SK-N-SH treated with all-trans-retinoic acid at 6 μM for 48 hours (cell line): ENCODE results near the gene CCDC24.

Experiments
- ATAC-seq: fragments of 200-7000 bp; cut with Tn5 transposase; 3 replicates; pipeline ENCODE4 v1.9.1; 2020; ENCODE audit warnings: mild to moderate bottlenecking, moderate library complexity
- BACH2 ChIP-seq: fragments of 250-450 bp; sonication (Bioruptor Pico); IDR thresholded peaks from 2 replicates; pipeline ENCODE4 v1.9.0; 2021; ENCODE audit warnings: mild to moderate bottlenecking, borderline replicate concordance
- CREB5 ChIP-seq: fragments of 250-450 bp; sonication (Bioruptor Pico); IDR thresholded peaks from 2 replicates; pipeline ENCODE4 v1.5.1; 2020; ENCODE audit warnings: low read depth, mild to moderate bottlenecking, moderate library complexity
- CSDC2 ChIP-seq: fragments of 250-450 bp; sonication (Bioruptor Pico); IDR thresholded peaks from 2 replicates; pipeline ENCODE4 v1.5.0; 2020; ENCODE audit warnings: mild to moderate bottlenecking, moderate library complexity
- CSRNP3 ChIP-seq: fragments of 250-450 bp; sonication (Bioruptor Pico); IDR thresholded peaks from 2 replicates; pipeline ENCODE4 v1.5.1; 2021; ENCODE audit warnings: mild to moderate bottlenecking, moderate library complexity
- ESRRG ChIP-seq: fragments of 250-450 bp; sonication (Bioruptor Pico); IDR thresholded peaks from 2 replicates; pipeline ENCODE4 v1.6.1; 2021; ENCODE audit warnings: mild to moderate bottlenecking
- ISL1 ChIP-seq: fragments of 250-450 bp; sonication (Bioruptor Pico); IDR thresholded peaks from 2 replicates; pipeline ENCODE4 v2.1.2; 2022; ENCODE audit warnings: mild to moderate bottlenecking, moderate library complexity
- OSR1 ChIP-seq: fragments of 250-450 bp; sonication (Bioruptor Pico); IDR thresholded peaks from 2 replicates; pipeline ENCODE4 v1.8.0; 2022; ENCODE audit warnings: moderate library complexity, mild to moderate bottlenecking, inconsistent platforms
- PPARA ChIP-seq: fragments of 250-450 bp; sonication (Bioruptor Pico); IDR thresholded peaks from 2 replicates; pipeline ENCODE4 v1.5.0; 2020; ENCODE audit warnings: mild to moderate bottlenecking, borderline replicate concordance
- SNAI2 ChIP-seq: fragments of 250-450 bp; sonication (Bioruptor Pico); IDR thresholded peaks from 2 replicates; pipeline ENCODE4 v1.5.0; 2020; ENCODE audit warnings: mild to moderate bottlenecking, moderate library complexity
- TCF4 ChIP-seq: fragments of 250-450 bp; sonication (Bioruptor Pico); IDR thresholded peaks from 2 replicates; pipeline ENCODE4 v1.8.0; 2021; ENCODE audit warnings: mild to moderate bottlenecking, moderate library complexity, borderline replicate concordance
- ZC3H10 ChIP-seq: fragments of 250-450 bp; sonication (Bioruptor Pico); IDR thresholded peaks from 2 replicates; pipeline ENCODE4 v1.5.1; 2021; ENCODE audit warnings: mild to moderate bottlenecking, moderate library complexity
- ZFP3 ChIP-seq: fragments of 250-450 bp; sonication (Bioruptor Pico); IDR thresholded peaks from 2 replicates; pipeline ENCODE4 v1.5.0; 2020; ENCODE audit warnings: mild to moderate bottlenecking, moderate library complexity
- ZNF565 ChIP-seq: fragments of 450-650 bp; formaldehyde crosslinking; conservative IDR thresholded peaks from 2 replicates; pipeline ENCODE4 v1.5.0; 2020; ENCODE audit warnings: low read depth, mild to moderate bottlenecking, moderate library complexity
- ZNF70 ChIP-seq: fragments of 450-650 bp; formaldehyde crosslinking; IDR thresholded peaks from 2 replicates; pipeline ENCODE4 v1.5.0; 2020; ENCODE audit warnings: mild to moderate bottlenecking, moderate library complexity
- ZNF8 ChIP-seq: fragments of 450-650 bp; formaldehyde crosslinking; IDR thresholded peaks from 2 replicates; pipeline ENCODE4 v1.5.0; 2020; ENCODE audit warnings: mild to moderate bottlenecking, moderate library complexity
- TF ChIP-seq, protein P1 (sequence below): fragments of 250-450 bp; sonication (Bioruptor Pico); IDR thresholded peaks from 2 replicates; pipeline ENCODE4 v1.8.0; 2021; ENCODE audit warnings: low read depth, mild to moderate bottlenecking, moderate library complexity, borderline replicate concordance
- TF ChIP-seq, protein P2 (sequence below): fragments of 250-450 bp; sonication (Bioruptor Pico); IDR thresholded peaks from 2 replicates; pipeline ENCODE4 v1.8.0; 2020; ENCODE audit warnings: mild to moderate bottlenecking, moderate library complexity, borderline replicate concordance

Gene CCDC24

GRCh38 chr1:43945674-43946235 lies 45.6 kb upstream of the CCDC24 start:
- no peak; the same call in 2 of the 3 replicates for ATAC-seq
- TF ChIP-seq ZNF565 (CRISPR knock-in tag) (no peak), TCF4 (CRISPR knock-in tag) (no peak), ZNF8 (no peak), BACH2 (CRISPR knock-in tag) (no peak), ISL1 (no peak), CSDC2 (no peak), ESRRG (CRISPR knock-in tag) (no peak), PPARA (CRISPR knock-in tag) (no peak)
- TF ChIP-seq, protein P1, sequence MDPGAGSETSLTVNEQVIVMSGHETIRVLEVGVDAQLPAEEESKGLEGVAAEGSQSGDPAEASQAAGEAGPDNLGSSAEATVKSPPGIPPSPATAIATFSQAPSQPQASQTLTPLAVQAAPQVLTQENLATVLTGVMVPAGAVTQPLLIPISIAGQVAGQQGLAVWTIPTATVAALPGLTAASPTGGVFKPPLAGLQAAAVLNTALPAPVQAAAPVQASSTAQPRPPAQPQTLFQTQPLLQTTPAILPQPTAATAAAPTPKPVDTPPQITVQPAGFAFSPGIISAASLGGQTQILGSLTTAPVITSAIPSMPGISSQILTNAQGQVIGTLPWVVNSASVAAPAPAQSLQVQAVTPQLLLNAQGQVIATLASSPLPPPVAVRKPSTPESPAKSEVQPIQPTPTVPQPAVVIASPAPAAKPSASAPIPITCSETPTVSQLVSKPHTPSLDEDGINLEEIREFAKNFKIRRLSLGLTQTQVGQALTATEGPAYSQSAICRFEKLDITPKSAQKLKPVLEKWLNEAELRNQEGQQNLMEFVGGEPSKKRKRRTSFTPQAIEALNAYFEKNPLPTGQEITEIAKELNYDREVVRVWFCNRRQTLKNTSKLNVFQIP (CRISPR knock-in tag): no peak
- TF ChIP-seq, protein P2, sequence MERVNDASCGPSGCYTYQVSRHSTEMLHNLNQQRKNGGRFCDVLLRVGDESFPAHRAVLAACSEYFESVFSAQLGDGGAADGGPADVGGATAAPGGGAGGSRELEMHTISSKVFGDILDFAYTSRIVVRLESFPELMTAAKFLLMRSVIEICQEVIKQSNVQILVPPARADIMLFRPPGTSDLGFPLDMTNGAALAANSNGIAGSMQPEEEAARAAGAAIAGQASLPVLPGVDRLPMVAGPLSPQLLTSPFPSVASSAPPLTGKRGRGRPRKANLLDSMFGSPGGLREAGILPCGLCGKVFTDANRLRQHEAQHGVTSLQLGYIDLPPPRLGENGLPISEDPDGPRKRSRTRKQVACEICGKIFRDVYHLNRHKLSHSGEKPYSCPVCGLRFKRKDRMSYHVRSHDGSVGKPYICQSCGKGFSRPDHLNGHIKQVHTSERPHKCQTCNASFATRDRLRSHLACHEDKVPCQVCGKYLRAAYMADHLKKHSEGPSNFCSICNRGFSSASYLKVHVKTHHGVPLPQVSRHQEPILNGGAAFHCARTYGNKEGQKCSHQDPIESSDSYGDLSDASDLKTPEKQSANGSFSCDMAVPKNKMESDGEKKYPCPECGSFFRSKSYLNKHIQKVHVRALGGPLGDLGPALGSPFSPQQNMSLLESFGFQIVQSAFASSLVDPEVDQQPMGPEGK (CRISPR knock-in tag): no peak

GRCh38 chr1:43946236-43947060 lies 45.0 kb upstream of the CCDC24 start, which contains the start of gene IPO13:
Gene IPO13, plus strand, starts transcription at chr1:43946950. Its CDS starts 651 bp downstream, at chr1:43947601.
- peak; percentile 97 for ATAC-seq
- TF ChIP-seq TCF4 (CRISPR knock-in tag) (no peak), ZNF70 (no peak), CSRNP3 (CRISPR knock-in tag) (no peak), ZFP3 (peak; percentile 71; the same call in 1 of the 2 replicates)

DNA sequence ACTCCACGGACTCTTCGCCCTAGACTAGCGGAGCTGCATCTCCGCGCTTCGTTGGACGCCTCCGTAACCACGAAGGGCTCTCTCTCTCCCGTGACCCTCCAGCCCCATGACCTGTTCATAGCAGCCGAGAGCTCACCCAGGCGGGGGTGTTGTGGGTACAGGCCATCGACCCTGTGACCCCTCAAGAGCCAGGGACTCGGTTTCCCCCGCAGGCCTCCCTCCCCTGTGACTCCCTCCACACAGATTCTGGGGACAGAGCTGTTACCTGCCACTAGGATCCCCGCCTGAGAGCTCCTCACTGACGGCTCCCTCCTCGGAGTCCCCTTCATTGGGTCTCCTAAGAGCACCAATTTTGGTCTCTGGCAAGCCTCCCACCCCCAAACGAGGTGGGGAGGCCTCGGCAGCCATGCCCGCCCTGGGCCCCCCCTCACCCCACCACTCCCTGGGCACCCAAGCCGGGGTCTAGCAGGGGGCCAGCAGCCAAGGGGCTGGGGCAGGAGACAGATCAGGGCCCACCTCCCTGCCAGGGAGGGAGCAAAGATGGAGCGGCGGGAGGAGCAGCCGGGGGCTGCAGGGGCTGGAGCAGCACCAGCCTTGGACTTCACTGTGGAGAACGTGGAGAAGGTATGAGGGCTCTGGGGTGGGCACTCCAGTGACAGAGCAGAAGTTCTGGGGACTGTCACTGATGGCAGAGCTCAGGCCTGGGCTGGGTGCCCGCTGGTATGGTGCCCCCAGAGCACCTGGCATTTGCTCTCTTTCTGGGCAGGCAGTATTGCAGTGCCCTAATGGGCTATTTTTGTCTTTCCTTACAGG lies 44.1 kb upstream of the CCDC24 start:
- TF ChIP-seq ESRRG (CRISPR knock-in tag) (no peak), CSDC2 (no peak), CSRNP3 (CRISPR knock-in tag) (no peak), ZC3H10 (CRISPR knock-in tag) (no peak), TCF4 (CRISPR knock-in tag) (no peak), ZFP3 (no peak)
- TF ChIP-seq, protein P1 (CRISPR knock-in tag): no peak
- peak; percentile 2; the same call in 2 of the 3 replicates for ATAC-seq

- no peak for ATAC-seq
- TF ChIP-seq SNAI2: no peak
- no peak for TF ChIP-seq BACH2 (CRISPR knock-in tag)
- no peak for TF ChIP-seq CSDC2
- no peak for TF ChIP-seq ISL1
- TF ChIP-seq, protein P1 (CRISPR knock-in tag): no peak
- no peak for TF ChIP-seq CREB5 (CRISPR knock-in tag)
- TF ChIP-seq OSR1: no peak
- no peak for TF ChIP-seq PPARA (CRISPR knock-in tag)
- TF ChIP-seq, all 23 proteins: peak for 0
Measured at GRCh38 chr1:43947874-43948437, 43.4 kb upstream of the CCDC24 start.
